GM21390 (cell line): ENCODE results near the gene RNF144B.

ENCODE experiments used
- ATAC-seq: cut with Tn5 transposase; IDR thresholded peaks from one replicate; pipeline ENCODE4 v1.9.1; 2021; ENCODE audit not compliant: unreplicated experiment

Gene RNF144B

GRCh38 chr6:18507018-18507415, 119.9 kb downstream of the RNF144B start:
- no peak for ATAC-seq

- ATAC-seq = no peak
These were observed 120.4 kb downstream of the RNF144B start for GRCh38 chr6:18507561-18507960.

GRCh38 chr6:18509871-18510643, 122.9 kb downstream of the RNF144B start:
- ATAC-seq = no peak

GRCh38 chr6:18510644-18511033, 123.5 kb downstream of the RNF144B start:
- ATAC-seq = no peak

- ATAC-seq = no peak
These were observed 124.1 kb downstream of the RNF144B start for GRCh38 chr6:18511211-18511610.

GRCh38 chr6:18513253-18513798, 126.2 kb downstream of the RNF144B start:
- ATAC-seq = no peak

- no peak for ATAC-seq
These were observed 127.0 kb downstream of the RNF144B start for GRCh38 chr6:18514180-18514579.

GRCh38 chr6:18515767-18516166, 128.6 kb downstream of the RNF144B start:
- ATAC-seq = no peak
